ENCODE measurements around the gene TNKS2.

DNA sequence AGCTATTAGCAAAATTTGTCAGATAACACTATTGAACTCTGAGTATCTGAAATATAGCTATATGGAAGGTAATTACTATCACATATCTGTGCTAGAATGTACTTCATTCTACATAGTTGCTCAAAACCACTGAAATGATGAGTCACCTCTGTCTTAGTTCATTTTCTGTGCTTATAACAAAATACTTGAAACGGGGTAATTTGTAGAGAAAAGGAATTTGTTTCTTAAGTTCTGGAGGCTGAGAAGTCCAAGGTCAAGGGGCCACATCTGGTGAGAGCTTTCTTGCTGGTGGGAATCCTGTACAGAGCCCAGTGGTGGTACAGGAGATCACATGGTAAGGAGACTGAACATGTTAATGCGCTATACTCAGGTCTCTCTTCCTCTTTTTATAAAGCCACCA lies 41.9 kb upstream of the TNKS2 start:
- TF ChIP-seq, protein P1, sequence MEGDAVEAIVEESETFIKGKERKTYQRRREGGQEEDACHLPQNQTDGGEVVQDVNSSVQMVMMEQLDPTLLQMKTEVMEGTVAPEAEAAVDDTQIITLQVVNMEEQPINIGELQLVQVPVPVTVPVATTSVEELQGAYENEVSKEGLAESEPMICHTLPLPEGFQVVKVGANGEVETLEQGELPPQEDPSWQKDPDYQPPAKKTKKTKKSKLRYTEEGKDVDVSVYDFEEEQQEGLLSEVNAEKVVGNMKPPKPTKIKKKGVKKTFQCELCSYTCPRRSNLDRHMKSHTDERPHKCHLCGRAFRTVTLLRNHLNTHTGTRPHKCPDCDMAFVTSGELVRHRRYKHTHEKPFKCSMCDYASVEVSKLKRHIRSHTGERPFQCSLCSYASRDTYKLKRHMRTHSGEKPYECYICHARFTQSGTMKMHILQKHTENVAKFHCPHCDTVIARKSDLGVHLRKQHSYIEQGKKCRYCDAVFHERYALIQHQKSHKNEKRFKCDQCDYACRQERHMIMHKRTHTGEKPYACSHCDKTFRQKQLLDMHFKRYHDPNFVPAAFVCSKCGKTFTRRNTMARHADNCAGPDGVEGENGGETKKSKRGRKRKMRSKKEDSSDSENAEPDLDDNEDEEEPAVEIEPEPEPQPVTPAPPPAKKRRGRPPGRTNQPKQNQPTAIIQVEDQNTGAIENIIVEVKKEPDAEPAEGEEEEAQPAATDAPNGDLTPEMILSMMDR (IDR thresholded peaks at IDR 0.05; ENCODE audit: insufficient read depth, low read length, poor library complexity, severe bottlenecking), result no peak
- no peak for TF ChIP-seq EZH2phosphoT487 (conservative IDR thresholded peaks at IDR 0.05; ENCODE audit: low read length)

All from SU-DHL-6 (cell line).